Stimulated activated CD4-positive, alpha-beta T cell treated with anti-CD3 and anti-CD28 coated beads, Interleukin-4, amount 100 ng/mL, for 1 hour (primary cell): ENCODE data around the gene OR4D11.
"Not testable (repeated sequence)": the region's sequence is repeated elsewhere in the genome, so short reads cannot be mapped to it uniquely, and the experiment has no call there.

Experiments
- DNase-seq: peaks from one replicate; pipeline ENCODE4 v3.0.0-alpha.2; 2020

Gene OR4D11

DNA sequence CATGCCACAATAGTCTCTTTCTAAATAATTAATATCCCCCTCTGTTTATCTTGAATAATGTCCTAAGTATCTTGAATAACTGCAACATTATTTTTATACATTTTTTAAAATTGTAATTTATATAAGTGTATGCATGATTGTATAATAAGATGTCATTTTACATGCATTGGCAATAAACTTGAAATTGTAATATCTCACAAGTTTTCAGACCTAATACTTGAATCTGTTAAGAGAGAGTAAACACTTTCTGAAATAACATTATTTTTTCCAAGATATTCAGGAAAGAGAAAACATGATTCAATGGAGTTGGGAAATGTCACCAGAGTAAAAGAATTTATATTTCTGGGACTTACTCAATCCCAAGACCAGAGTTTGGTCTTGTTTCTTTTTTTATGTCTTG is at the start of gene OR4D11:
Gene OR4D11, plus strand, starts transcription at position 301 of the 400 bp plus-strand sequence. Its CDS starts 0 bp downstream, at position 301.
- no peak for DNase-seq

GRCh38 chr11:59456661-59457060 is 46.7 kb upstream of the OR4D11 start, which contains the start of gene OR4D6:
Gene OR4D6, plus strand, starts transcription at chr11:59456961. Its CDS starts 0 bp downstream, at chr11:59456961.
- no peak for DNase-seq

GRCh38 chr11:59459916-59460315 is 43.5 kb upstream of the OR4D11 start:
- DNase-seq: no peak

GRCh38 chr11:59463190-59463641 is 40.2 kb upstream of the OR4D11 start:
- DNase-seq: no peak

DNA sequence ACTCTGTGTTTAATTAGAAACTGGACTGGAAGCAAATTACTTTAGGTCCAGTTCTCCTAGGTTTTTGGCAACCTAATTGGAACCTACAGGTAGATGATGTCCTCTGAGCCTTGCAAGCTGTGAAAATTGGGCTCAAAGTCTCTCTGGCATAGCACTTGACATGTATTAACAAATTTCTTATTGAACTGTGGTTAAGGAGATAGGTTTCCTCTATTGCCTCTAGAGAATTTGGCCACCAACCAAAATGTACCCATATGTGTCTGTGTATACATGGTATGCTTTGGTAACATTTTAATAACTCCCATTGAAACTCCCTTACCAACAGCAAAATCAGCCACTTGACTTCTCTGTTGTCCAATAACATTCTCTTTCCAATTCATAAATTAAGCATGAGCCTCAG is 30.4 kb upstream of the OR4D11 start, which contains the start of gene OR4D10:
Gene OR4D10, plus strand, starts transcription at position 301 of the 400 bp plus-strand sequence. CDS start 4,115 bp downstream, outside the sequence.
- DNase-seq: no peak

- DNase-seq: no peak
These were observed 28.2 kb upstream of the OR4D11 start for GRCh38 chr11:59475176-59475575.

DNA sequence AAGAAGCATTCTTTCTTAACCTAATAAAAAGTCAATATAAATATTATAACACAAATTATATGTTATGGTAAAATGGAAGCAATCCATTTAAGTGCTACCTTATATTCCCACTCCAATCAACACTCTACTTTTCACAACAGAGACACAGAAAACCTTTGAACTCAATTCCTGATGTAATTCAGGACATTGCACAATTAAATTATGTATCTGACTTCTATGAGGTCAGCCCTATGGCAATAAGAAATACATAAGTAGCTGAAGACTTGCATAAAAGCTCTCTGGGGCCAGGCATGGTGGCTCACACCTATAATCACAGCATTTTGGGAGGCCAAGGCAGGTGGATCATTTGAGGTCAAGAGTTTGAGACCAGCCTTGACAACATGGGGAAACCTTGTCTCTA is 23.5 kb upstream of the OR4D11 start:
- DNase-seq: no peak

DNA sequence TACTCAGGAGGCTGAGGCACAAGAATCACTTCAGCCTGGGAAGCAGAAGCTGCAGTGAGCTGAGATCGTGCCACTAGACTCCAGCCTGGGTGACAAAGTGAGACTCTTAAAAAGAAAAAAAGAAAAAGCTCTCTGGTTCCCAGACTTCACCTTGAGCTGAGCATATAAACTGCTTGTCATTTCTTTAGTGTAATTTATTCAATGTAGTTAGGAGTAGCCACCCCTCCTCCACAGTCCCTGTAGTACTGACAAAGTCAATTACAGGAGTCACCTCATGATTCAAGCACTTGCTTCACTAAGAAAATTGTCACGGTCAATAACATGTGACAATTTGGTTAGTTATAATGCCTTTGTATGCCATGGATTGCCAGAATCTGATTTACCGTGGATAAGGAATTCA is 23.0 kb upstream of the OR4D11 start:
- no peak for DNase-seq

DNA sequence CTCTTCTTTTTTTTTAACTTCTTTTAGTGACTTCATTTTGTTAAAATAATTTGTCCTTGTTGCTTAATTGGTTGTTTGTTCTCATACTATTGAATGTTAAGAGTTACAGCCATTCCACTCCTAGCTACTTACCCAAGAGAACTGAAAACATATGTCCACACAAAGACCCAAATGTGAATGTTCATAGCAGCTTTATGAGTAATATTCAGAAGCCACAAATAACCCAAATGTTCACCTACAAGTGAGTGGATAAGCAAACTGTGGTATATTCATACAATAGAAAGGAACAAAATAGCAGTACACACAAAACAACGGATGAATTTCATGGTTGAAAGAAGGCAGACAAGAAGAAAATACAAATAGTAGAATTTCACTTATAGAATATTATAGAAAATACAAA is 1.4 kb upstream of the OR4D11 start:
- no peak for DNase-seq

DNA sequence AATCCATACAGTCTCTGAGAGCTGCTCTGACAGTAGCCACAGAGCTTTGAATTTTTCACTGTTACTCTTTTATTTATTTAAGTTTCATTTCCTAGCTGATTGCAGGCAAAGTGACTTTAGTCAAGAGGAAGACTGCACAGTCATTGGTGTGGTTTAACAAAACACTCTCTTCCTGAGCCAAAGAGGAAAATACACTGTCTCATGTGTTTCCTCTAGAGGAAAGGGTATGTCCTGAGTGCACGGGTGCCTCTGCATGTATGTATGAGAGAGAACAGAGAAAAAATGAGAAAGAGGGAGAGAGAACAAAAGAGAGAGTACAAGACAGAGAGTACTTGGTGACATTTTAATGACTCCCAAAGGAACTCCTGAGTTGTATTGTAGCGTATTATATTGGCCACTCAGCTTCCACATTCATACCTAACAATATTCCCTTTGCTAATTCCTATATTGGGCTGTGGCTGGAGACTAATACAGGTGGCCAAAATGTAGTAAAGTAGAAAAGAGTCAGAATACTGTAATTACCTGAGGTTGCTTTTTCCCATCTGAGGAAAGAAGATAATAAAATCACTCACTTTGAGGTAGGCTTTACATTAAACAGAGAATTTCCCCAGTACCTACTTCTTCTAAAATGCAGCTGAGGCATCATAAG is 7.7 kb downstream of the OR4D11 start, which contains the start of gene OR4D9:
Gene OR4D9, plus strand, starts transcription at position 599 of the 649 bp plus-strand sequence. CDS start 3,374 bp downstream, outside the sequence.
- no peak for DNase-seq

- DNase-seq: no peak
These were observed 8.3 kb downstream of the OR4D11 start for GRCh38 chr11:59511675-59512074.

- not testable (repeated sequence) for DNase-seq
These were observed 16.8 kb downstream of the OR4D11 start for GRCh38 chr11:59520139-59520538.

- no peak for DNase-seq
These were observed 17.4 kb downstream of the OR4D11 start for GRCh38 chr11:59520741-59521140.

- no peak for DNase-seq
These were observed 20.2 kb downstream of the OR4D11 start for GRCh38 chr11:59523541-59523940.

DNA sequence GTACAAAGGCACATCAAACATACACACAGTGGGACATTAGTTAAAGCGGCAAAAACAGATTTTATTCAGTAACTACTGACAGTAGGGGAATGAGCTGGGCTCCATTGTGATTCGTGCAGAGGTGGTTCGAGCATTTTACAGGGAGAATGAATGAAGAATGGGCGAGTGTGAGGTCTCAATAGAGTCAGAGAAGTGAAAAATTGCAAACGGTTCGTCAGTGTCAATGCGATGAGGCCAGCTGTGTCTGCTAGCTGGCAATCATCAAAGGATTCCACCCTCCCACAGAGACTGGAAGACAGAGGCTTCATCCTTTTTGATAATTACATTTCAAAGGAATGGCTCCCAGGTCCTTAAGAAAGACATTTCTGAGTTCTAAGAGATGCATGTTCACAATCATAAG is 25.3 kb downstream of the OR4D11 start:
- DNase-seq: no peak

DNA sequence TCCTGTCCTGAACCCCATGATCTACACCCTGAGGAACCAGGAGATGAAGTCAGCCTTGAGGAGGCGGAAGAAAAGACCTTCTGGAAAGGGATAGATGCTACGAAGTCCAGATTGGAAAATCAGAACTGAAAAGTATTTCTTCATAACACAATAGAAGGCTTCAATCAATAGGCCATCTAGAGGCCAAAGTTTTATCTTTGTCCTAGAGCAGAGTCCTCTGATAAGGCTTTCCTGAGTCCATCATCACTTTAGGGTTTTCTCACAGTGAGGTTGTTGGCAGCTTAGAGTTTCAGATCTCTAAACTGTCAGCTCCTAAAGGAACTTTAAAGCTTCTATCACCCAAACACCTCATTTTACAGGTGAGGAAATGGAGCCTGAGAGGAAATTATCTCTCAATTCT is 29.2 kb downstream of the OR4D11 start:
- DNase-seq: no peak

DNA sequence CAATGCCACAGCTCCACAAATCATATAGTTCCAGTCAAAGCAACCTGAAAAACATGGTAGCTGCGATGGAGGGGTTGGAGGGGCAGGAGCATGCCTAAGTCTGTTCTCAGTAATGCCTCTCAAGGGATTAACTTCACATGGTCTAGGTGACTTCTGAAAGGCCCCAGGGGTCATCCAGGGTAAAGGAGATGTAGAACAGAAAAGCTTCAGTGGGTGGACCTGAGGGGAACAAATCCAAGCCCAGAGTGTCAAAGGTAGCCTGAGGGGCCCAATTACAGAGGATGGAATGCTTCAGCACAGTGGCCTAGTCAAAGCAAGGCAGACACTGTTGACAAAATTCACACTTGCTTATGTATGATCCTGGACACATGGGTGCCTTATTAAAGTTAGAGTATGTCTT is 31.3 kb downstream of the OR4D11 start:
- DNase-seq: no peak

DNA sequence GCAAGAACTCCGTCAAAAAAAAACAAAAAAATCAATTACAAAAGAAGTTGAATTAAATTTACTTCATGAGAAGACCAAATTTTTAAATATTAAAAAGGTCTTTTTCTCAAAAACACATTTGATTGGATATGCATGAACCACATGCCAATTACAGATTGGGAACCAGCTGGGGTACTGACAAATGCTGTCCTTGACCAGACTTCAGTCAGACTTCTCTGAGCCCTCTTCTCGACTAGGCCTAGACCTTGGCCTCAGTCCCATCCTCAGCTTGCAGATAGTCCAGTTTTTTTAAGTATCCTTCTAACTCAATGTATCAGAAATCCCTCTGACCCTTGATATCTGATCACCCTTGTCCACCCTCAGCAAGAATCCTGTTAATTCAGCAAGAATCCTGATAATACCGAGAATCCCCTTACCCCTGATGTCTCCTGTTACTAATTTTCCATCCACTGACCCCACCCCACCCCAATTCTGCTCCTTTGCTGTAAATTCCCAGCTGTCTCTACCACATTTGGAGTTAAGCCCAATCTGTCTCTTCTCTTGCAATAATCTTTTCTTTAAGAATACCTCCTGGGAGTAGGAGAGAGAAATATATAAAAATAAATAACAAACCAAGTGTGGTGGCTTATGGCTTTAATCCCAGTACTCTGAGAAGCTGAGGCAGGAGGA is 38.9 kb downstream of the OR4D11 start:
- no peak for DNase-seq

DNA sequence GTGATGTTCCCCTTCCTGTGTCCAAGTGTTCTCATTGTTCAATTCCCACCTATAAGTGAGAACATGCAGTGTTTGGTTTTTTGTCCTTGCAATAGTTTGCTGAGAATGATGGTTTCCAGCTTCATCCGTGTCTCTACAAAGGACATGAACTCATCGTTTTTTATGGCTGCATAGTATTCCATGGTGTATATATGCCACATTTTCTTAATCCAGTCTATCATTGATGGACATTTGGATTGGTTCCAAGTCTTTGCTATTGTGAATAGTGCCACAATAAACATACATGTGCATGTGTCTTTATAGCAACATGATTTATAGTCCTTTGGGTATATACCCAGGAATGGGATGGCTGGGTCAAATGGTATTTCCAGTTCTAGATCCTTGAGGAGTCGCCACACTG is 40.3 kb downstream of the OR4D11 start:
- not testable (repeated sequence) for DNase-seq

- DNase-seq: no peak
These were observed 41.4 kb downstream of the OR4D11 start for GRCh38 chr11:59544869-59545178.

GRCh38 chr11:59545179-59546020 is 42.0 kb downstream of the OR4D11 start:
- DNase-seq: no peak

DNA sequence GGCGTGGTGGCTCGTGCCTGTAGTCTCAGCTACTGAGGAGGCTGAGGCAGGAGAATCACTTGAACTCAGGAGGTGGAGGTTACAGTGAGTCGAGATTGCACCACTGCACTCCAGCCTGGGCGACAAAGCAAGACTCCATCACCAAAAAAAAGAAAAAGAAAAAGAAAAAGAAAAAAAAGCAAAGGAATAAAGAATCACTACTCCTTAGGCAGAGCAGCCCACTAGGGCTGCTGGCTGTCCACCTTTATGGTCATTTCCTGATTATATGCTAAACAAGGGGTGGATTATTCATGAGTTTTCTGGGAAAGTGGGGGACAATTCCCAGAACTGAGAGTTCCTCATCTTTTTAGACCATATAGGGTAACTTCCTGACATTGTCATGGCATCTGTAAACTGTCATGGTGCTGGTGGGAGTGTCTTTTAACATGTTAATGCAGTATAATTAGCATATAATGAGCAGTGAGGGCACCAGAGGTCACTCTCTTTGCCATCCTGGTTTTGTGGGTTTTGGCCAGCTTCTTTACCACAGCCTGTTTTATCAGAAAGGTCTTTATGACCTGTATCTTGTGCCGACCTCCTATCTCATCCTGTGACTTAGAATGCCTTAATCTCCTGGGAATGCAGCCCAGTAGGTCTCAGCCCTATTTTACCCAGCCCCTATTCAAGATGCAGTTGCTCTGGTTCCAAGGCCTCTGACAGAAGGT is 44.4 kb downstream of the OR4D11 start:
- DNase-seq: not testable (repeated sequence)

- DNase-seq: no peak
These were observed 44.9 kb downstream of the OR4D11 start for GRCh38 chr11:59548309-59548656.
